Endothelial cell of umbilical vein (primary cell): ENCODE results near the gene GANAB.

Experiments
- CTCF ChIP-seq, 2 donors: IDR thresholded peaks; 1 replicate in 1 of 2; 2 replicates in 1 of 2; pipeline ENCODE4 v1.5.1; 2011; ENCODE audit warnings: low read length in 2 of 2, mild to moderate bottlenecking in 2 of 2, moderate library complexity in 2 of 2, control low read depth in 1 of 2, inconsistent platforms in 1 of 2, low read depth in 1 of 2; ENCODE audit not compliant: insufficient read depth in 1 of 2; ENCODE audit errors: extremely low read depth in 1 of 2
- EZH2 ChIP-seq: IDR thresholded peaks from 2 replicates; pipeline ENCODE4 v1.6.1; 2012; ENCODE audit warnings: borderline replicate concordance, low read depth, mild to moderate bottlenecking, moderate library complexity, low read length, inconsistent platforms; ENCODE audit not compliant: severe bottlenecking
- MAX ChIP-seq: IDR thresholded peaks from 2 replicates; pipeline ENCODE4 v1.6.1; 2011; ENCODE audit not compliant: insufficient read depth, insufficient read length
- MYC ChIP-seq: IDR thresholded peaks from one replicate; pipeline ENCODE4 v1.6.1; 2011; ENCODE audit warnings: mild to moderate bottlenecking, low read depth, low read length
- POLR2A ChIP-seq: IDR thresholded peaks from 2 replicates; pipeline ENCODE4 v1.6.1; 2012; ENCODE audit warnings: low read depth, mild to moderate bottlenecking, control low read depth, low read length
- POLR2AphosphoS5 ChIP-seq: IDR thresholded peaks from 2 replicates; pipeline ENCODE4 v1.6.1; 2012; ENCODE audit warnings: low read depth, mild to moderate bottlenecking, control low read depth, low read length, moderate library complexity; ENCODE audit not compliant: insufficient read depth

GRCh38 chr11:62665599-62666258 lies 19.3 kb upstream of the GANAB start:
- no peak for TF ChIP-seq POLR2A
- TF ChIP-seq CTCF (IDR thresholded peaks at IDR 0.05; ENCODE audit: extremely low read depth in 1 of 2, insufficient read depth in 1 of 2, low read depth in 1 of 2, low read length in 2 of 2) = no peak
- no peak for TF ChIP-seq POLR2AphosphoS5
- TF ChIP-seq EZH2 = no peak
- TF ChIP-seq MYC = no peak
- TF ChIP-seq MAX = no peak
